ENCODE data around the gene POLR2J. TPM values are rescaled to one million over a fixed set of nuclear protein-coding genes. Genes with fewer than 3 reads are reported as not detected.

POLR2J gene
- total RNA-seq, result 23.2 and 29.8 TPM in 2 replicates

DNA sequence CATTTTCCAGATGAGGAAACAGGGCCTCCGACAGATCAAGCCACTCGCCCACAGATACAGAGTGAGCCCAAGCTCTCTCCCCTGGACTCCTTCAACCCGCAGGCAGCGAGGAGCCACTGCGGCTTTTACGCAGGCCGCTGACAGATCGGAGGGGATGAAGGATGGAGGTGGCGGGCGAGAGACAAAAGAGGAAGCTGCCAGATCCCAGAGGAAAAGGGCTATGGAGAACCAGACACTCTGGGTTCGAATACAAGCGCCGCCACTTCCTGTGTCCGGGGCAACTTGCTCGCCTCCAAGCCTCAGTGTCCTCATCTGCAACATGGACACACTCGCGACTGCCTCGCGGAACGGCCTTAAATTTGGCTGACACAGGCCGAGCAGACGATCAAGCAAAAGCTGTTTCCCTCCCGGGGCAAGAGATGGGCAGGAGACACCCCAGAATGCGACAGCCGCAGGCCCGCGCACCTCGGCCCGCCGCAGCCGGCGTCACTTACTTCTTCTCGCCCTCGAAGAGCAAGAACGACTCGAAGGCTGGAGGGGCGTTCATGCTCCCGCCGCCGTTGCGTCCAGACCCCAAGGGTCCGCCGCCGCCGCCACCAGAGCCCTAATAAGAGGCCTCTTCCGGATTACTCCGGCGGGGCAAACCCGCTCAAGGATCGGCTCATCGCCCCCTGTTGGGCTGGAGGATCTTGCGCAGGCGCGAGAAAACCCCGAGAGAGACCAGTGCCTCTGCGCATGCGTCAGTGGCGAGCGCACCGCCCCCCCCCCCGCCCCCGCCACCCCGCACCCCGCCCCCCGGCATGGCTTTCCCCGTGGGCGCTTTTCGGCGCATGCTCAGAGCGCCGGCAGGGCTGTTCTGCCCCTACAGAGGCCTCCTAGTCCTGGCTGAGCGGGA is at the start of gene POLR2J:
Gene POLR2J, minus strand, starts transcription at position 609 of the 895 bp plus-strand sequence. Its CDS starts 62 bp downstream, at position 547.

GRCh38 chr7:102517550-102518147 is 38.9 kb upstream of the POLR2J start, which contains the start of gene RASA4B:
TSS of gene RASA4B (minus strand) at chr7:102517777. CDS start at chr7:102517710, 67 bp downstream.

GRCh38 chr7:102464577-102465280 is 14.0 kb downstream of the POLR2J start, which contains the start of the genes ALKBH4 and LRWD1:
TSS of gene ALKBH4 (minus strand) at chr7:102464863. CDS start at chr7:102464836, 27 bp downstream.
TSS of gene LRWD1 (plus strand) at chr7:102464984. CDS start at chr7:102465081, 97 bp downstream.

GRCh38 chr7:102433219-102434038 is 45.3 kb downstream of the POLR2J start, which contains the start of gene ORAI2:
TSS of gene ORAI2 (plus strand) at chr7:102433575. CDS start at chr7:102438957, 5,382 bp downstream.

Other genes starting within 250 kb of the POLR2J start
- gene SH2B2, start 192.1 kb downstream of the POLR2J start, total RNA-seq, result 0.94 and 0.95 TPM in 2 replicates
- not detected in 2 replicates for gene SPDYE6, start 122.5 kb downstream of the POLR2J start, total RNA-seq
- gene PRKRIP1, start 82.6 kb downstream of the POLR2J start, total RNA-seq, result 9.7 and 14.5 TPM in 2 replicates
- 27.8 and 27.9 TPM in 2 replicates for gene ORAI2, start 45.3 kb downstream of the POLR2J start, total RNA-seq
- gene ALKBH4, start 14.1 kb downstream of the POLR2J start, total RNA-seq, result 11.0 and 11.1 TPM in 2 replicates
- gene LRWD1, start 13.9 kb downstream of the POLR2J start, total RNA-seq, result 13.5 and 14.7 TPM in 2 replicates
- 3.2 and 4.6 TPM in 2 replicates for gene RASA4B, start 38.9 kb upstream of the POLR2J start, total RNA-seq
- 0.86 and 2.5 TPM in 2 replicates for gene UPK3BL2, start 64.8 kb upstream of the POLR2J start, total RNA-seq
- gene SPDYE2, start 72.3 kb upstream of the POLR2J start, total RNA-seq, result not detected in 2 replicates
- 18.1 and 21.8 TPM in 2 replicates for gene POLR2J3, start 93.7 kb upstream of the POLR2J start, total RNA-seq
- 8.4 and 13.2 TPM in 2 replicates for gene RASA4, start 137.8 kb upstream of the POLR2J start, total RNA-seq
- gene UPK3BL1, start 163.9 kb upstream of the POLR2J start, total RNA-seq, result 9.3 and 13.2 TPM in 2 replicates
- not detected in 2 replicates for gene SPDYE2B, start 171.4 kb upstream of the POLR2J start, total RNA-seq
- gene POLR2J2, start 192.7 kb upstream of the POLR2J start, total RNA-seq, result 1.7 and 3.5 TPM in 2 replicates